Fibroblast of lung (primary cell): ENCODE measurements around the gene FERMT2. TPM values are rescaled to one million over a fixed set of nuclear protein-coding genes. Genes with fewer than 3 reads are reported as not detected.

Source experiments
- DNase-seq, 2 donors: peaks; one replicate each; pipeline versions ENCODE4 v3.0.0 to v3.0.0-alpha.2; 2010; ENCODE audit warnings: low read depth in 2 of 2
- H2AFZ ChIP-seq: 2 replicates; pipeline ENCODE4 v1.5.1; 2012; ENCODE audit warnings: low read length, control low read depth, inconsistent platforms
- H3K27ac ChIP-seq: 2 replicates; pipeline ENCODE4 v1.5.1; 2011; ENCODE audit warnings: low read length, control low read depth; ENCODE audit not compliant: insufficient read depth
- H3K27me3 ChIP-seq: 2 replicates; pipeline ENCODE4 v1.5.1; 2011; ENCODE audit warnings: mild to moderate bottlenecking, low read length; ENCODE audit not compliant: control insufficient read depth, insufficient read depth
- H3K36me3 ChIP-seq: 2 replicates; pipeline ENCODE4 v1.5.1; 2011; ENCODE audit warnings: low read length; ENCODE audit not compliant: control insufficient read depth, insufficient read depth
- H3K4me1 ChIP-seq: 2 replicates; pipeline ENCODE4 v1.5.1; 2011; ENCODE audit warnings: low read length; ENCODE audit not compliant: control insufficient read depth, insufficient read depth; ENCODE audit errors: extremely low read depth
- H3K4me2 ChIP-seq: 2 replicates; pipeline ENCODE4 v1.5.1; 2011; ENCODE audit warnings: low read length, control low read depth; ENCODE audit not compliant: insufficient read depth; ENCODE audit errors: extremely low read depth
- H3K4me3 ChIP-seq, 4 experiments: fragments of 200-600 bp in 1 of 4; sonication (generic) in 1 of 4; replicated peaks in 1 of 4; 2 replicates each; pipeline ENCODE4 v1.5.1; 2011 to 2016; ENCODE audit warnings: low read length in 4 of 4, low read depth in 3 of 4, mild to moderate bottlenecking in 3 of 4, control low read depth in 2 of 4, inconsistent platforms in 1 of 4, mixed read lengths in 1 of 4; ENCODE audit not compliant: insufficient read depth in 1 of 4; ENCODE audit errors: control extremely low read depth in 1 of 4
- H3K79me2 ChIP-seq: 2 replicates; pipeline ENCODE4 v1.5.1; 2012; ENCODE audit warnings: mild to moderate bottlenecking, low read length, inconsistent platforms; ENCODE audit not compliant: control insufficient read depth, insufficient read depth
- H3K9ac ChIP-seq: 2 replicates; pipeline ENCODE4 v1.5.1; 2011; ENCODE audit warnings: mild to moderate bottlenecking, low read length, control low read depth; ENCODE audit not compliant: insufficient read depth
- H3K9me3 ChIP-seq: 2 replicates; pipeline ENCODE4 v1.5.1; 2012; ENCODE audit warnings: low read depth, low read length; ENCODE audit not compliant: control insufficient read depth, insufficient read depth
- H4K20me1 ChIP-seq: 2 replicates; pipeline ENCODE4 v1.5.1; 2011; ENCODE audit warnings: low read length; ENCODE audit not compliant: control insufficient read depth, insufficient read depth; ENCODE audit errors: extremely low read depth
- CTCF ChIP-seq, 2 donors: IDR thresholded peaks in 1 of 2; conservative IDR thresholded peaks in 1 of 2; 1 replicate in 1 of 2; 2 replicates in 1 of 2; pipeline ENCODE4 v1.5.1; 2011 to 2012; ENCODE audit warnings: low read length in 2 of 2, control low read depth in 1 of 2, inconsistent platforms in 1 of 2, low read depth in 1 of 2, mild to moderate bottlenecking in 1 of 2
- EZH2 ChIP-seq: IDR thresholded peaks from 2 replicates; pipeline ENCODE4 v1.5.1; 2012; ENCODE audit warnings: low read length, control low read depth, mild to moderate bottlenecking; ENCODE audit errors: missing control alignments
- polyA plus RNA-seq, 2 donors: library from polyadenylated mRNA; depleted of rRNA in 1 of 2; stranded (reverse) in 1 of 2; unstranded in 1 of 2; fragments of >200 nt; gene quantifications; 2 replicates each; pipeline ENCODE4 v1.2.1, GENCODE V29; 2011 to 2012; ENCODE audit warnings: missing spikeins in 1 of 2
- total RNA-seq: library from RNA; depleted of rRNA; stranded (reverse); fragments of >200 nt; gene quantifications from 2 replicates; pipeline ENCODE4 v1.2.1, GENCODE V29; 2014

Gene FERMT2
- total and polyA plus RNA-seq, 2 donors (not counting 1 experiment from before 2014, with no cell fraction given) = 111 to 439 TPM

- no peaks in the 10 kb centered on the region for H3K79me2 ChIP-seq
- H3K9me3 ChIP-seq = no peaks in the 10 kb centered on the region
- no peak overlapping the region for H3K9ac ChIP-seq
- H3K4me3 ChIP-seq = no peak overlapping the region
- H3K36me3 ChIP-seq = no peaks in the 10 kb centered on the region
- no peaks in the 10 kb centered on the region for H3K27me3 ChIP-seq
- TF ChIP-seq EZH2 (no peak), CTCF (conservative IDR thresholded peaks at IDR 0.05 in 1 of 2, IDR thresholded peaks at IDR 0.05 in 1 of 2; ENCODE audit: low read depth in 1 of 2, low read length in 2 of 2) (no peak)
- peak overlapping the region; percentile 46 for H3K4me2 ChIP-seq
- no peaks in the 10 kb centered on the region for H4K20me1 ChIP-seq
- peak overlapping the region; percentile 58 for H3K27ac ChIP-seq
- DNase-seq = no peak
- peaks cover 7% of the 10 kb centered on the region for H3K4me1 ChIP-seq
- H2AFZ ChIP-seq = peak overlapping the region; percentile 77
Observed at GRCh38 chr14:52845081-52845480, 105.8 kb downstream of the FERMT2 start.

GRCh38 chr14:52844262-52845060 lies 106.4 kb downstream of the FERMT2 start:
- peak overlapping the region; percentile 16 for H3K9ac ChIP-seq
- DNase-seq = no peak
- TF ChIP-seq CTCF (conservative IDR thresholded peaks at IDR 0.05 in 1 of 2, IDR thresholded peaks at IDR 0.05 in 1 of 2; ENCODE audit: low read depth in 1 of 2, low read length in 2 of 2) = no peak
- no peak for TF ChIP-seq EZH2

GRCh38 chr14:52840877-52841276 lies 110.0 kb downstream of the FERMT2 start:
- Histone ChIP-seq H3K4me3 (no peak overlapping the region), H3K79me2 (no peaks in the 10 kb centered on the region), H3K9ac (no peak overlapping the region), H3K4me2 (peak overlapping the region; percentile 38), H3K27me3 (no peaks in the 10 kb centered on the region), H2AFZ (no peak overlapping the region), H3K27ac (no peak overlapping the region), H3K4me1 (peaks cover 7% of the 10 kb centered on the region), H3K36me3 (no peaks in the 10 kb centered on the region), H4K20me1 (no peaks in the 10 kb centered on the region), H3K9me3 (no peaks in the 10 kb centered on the region)
- TF ChIP-seq EZH2 = no peak
- DNase-seq = peak; percentile 62 to 78

More at GRCh38 chr14:52844262-52845060, 106.4 kb downstream of the FERMT2 start:
- Histone ChIP-seq H3K36me3 (no peaks in the 10 kb centered on the region), H2AFZ (peak overlapping the region; percentile 77), H3K79me2 (no peaks in the 10 kb centered on the region), H3K4me1 (peaks cover 7% of the 10 kb centered on the region), H3K27me3 (no peaks in the 10 kb centered on the region), H3K4me3 (no peak overlapping the region), H3K4me2 (peak overlapping the region; percentile 46), H3K27ac (peak overlapping the region; percentile 58), H4K20me1 (no peaks in the 10 kb centered on the region), H3K9me3 (no peaks in the 10 kb centered on the region)
